Esophagus mucosa (tissue), 1 donor: ENCODE data around the gene CNOT3. TPM values are rescaled to one million over a fixed set of nuclear protein-coding genes. Genes with fewer than 3 reads are reported as not detected.

Source experiments
- ATAC-seq: fragments of 200-7000 bp; cut with Tn5 transposase; one replicate; pipeline ENCODE4 v1.9.1; 2020
- total RNA-seq: library from RNA; stranded (reverse); gene quantifications from one replicate; pipeline ENCODE4 v1.2.4, GENCODE V29; 2023
- donor health status: DM: yes; HTN: yes; CAD: no.

The CNOT3 gene
- total RNA-seq, 1 donor from 2014 or later: 31.7 TPM

- no peak for ATAC-seq
Measured at GRCh38 chr19:54123682-54124081, 13.9 kb upstream of the CNOT3 start.

GRCh38 chr19:54124393-54124792 lies 13.2 kb upstream of the CNOT3 start:
- no peak for ATAC-seq

- no peak for ATAC-seq
Measured at GRCh38 chr19:54125713-54126112, 11.8 kb upstream of the CNOT3 start.

GRCh38 chr19:54127688-54128440 lies 9.7 kb upstream of the CNOT3 start:
- no peak for ATAC-seq

GRCh38 chr19:54128441-54128725 lies 9.2 kb upstream of the CNOT3 start:
- ATAC-seq: no peak

GRCh38 chr19:54128796-54129616 lies 8.6 kb upstream of the CNOT3 start:
- ATAC-seq: no peak

GRCh38 chr19:54129617-54129996 lies 8.0 kb upstream of the CNOT3 start:
- no peak for ATAC-seq

GRCh38 chr19:54133312-54133956 lies 4.1 kb upstream of the CNOT3 start:
- peak; percentile 13 for ATAC-seq

GRCh38 chr19:54133957-54134590 lies 3.5 kb upstream of the CNOT3 start:
- no peak for ATAC-seq

- ATAC-seq: no peak
Measured at GRCh38 chr19:54136086-54136863, 1.3 kb upstream of the CNOT3 start.

- peak; percentile 92 for ATAC-seq
Measured at GRCh38 chr19:54136864-54137698, 481 bp upstream of the CNOT3 start.

- ATAC-seq: no peak
Measured at GRCh38 chr19:54138489-54139256, 1.1 kb downstream of the CNOT3 start.

- ATAC-seq: no peak
Measured at GRCh38 chr19:54141356-54141755, 3.8 kb downstream of the CNOT3 start.

- no peak for ATAC-seq
Measured at GRCh38 chr19:54142166-54142780, 4.7 kb downstream of the CNOT3 start.

- no peak for ATAC-seq
Measured at GRCh38 chr19:54145541-54146158, 8.1 kb downstream of the CNOT3 start.

- no peak for ATAC-seq
Measured at GRCh38 chr19:54147676-54148075, 10.1 kb downstream of the CNOT3 start.

GRCh38 chr19:54148158-54148557 lies 10.6 kb downstream of the CNOT3 start:
- no peak for ATAC-seq

- ATAC-seq: no peak
Measured at GRCh38 chr19:54149021-54149812, 11.7 kb downstream of the CNOT3 start.
